ENCODE measurements around the gene PFKP. TPM values are rescaled to one million over a fixed set of nuclear protein-coding genes. Genes with fewer than 3 reads are reported as not detected.

PFKP gene
- total RNA-seq, 4 donors from 2014 or later, result 54.9 to 79.3 (median 65.5) TPM

- TF ChIP-seq POLR2A (IDR thresholded peaks at IDR 0.05), result no peak
- TF ChIP-seq CTCF (IDR thresholded peaks at IDR 0.05), result no peak
- 65 to 72% methylated on average over 17 of the region's 17 CpGs for WGBS, 2 donors
- intact Hi-C loops (cut with DNase I; ENCODE audit: low total_unique reads), result no loop called here
- no peak overlapping the region for H3K4me3 ChIP-seq (ENCODE audit: low read depth, poor library complexity, severe bottlenecking)
- no peak for DNase-seq (ENCODE audit: low spot score in 2 of 2)
Measured at GRCh38 chr10:3048119-3049019, 19.0 kb upstream of the PFKP start.

- no peak overlapping the region for H3K4me3 ChIP-seq (ENCODE audit: low read depth, poor library complexity, severe bottlenecking)
- TF ChIP-seq CTCF (IDR thresholded peaks at IDR 0.05) (no peak), POLR2A (IDR thresholded peaks at IDR 0.05) (no peak)
- DNase-seq (ENCODE audit: low spot score in 2 of 2), result no peak
- WGBS, 2 donors, result 63 to 68% methylated on average over 5 of the region's 5 CpGs
- intact Hi-C loops (cut with DNase I; ENCODE audit: low total_unique reads), result no loop called here
Measured at GRCh38 chr10:3051692-3052091, 15.7 kb upstream of the PFKP start.

GRCh38 chr10:3053155-3053554, 14.2 kb upstream of the PFKP start:
- no peak for TF ChIP-seq CTCF (IDR thresholded peaks at IDR 0.05)
- TF ChIP-seq POLR2A (IDR thresholded peaks at IDR 0.05), result no peak
- no peak for DNase-seq (ENCODE audit: low spot score in 2 of 2)
- 81 to 84% methylated on average over 2 of the region's 2 CpGs for WGBS, 2 donors
- H3K4me3 ChIP-seq (ENCODE audit: low read depth, poor library complexity, severe bottlenecking), result no peak overlapping the region
- intact Hi-C loops (cut with DNase I; ENCODE audit: low total_unique reads), result no loop called here

- 44% methylated on average over 6 of the region's 6 CpGs for WGBS, 2 donors
- TF ChIP-seq POLR2A (IDR thresholded peaks at IDR 0.05), result no peak
- no peak for TF ChIP-seq CTCF (IDR thresholded peaks at IDR 0.05)
- no peak for DNase-seq (ENCODE audit: low spot score in 2 of 2)
- intact Hi-C loops (cut with DNase I; ENCODE audit: low total_unique reads), result no loop called here
- H3K4me3 ChIP-seq (ENCODE audit: low read depth, poor library complexity, severe bottlenecking), result no peak overlapping the region
Measured at GRCh38 chr10:3054183-3054850, 13.0 kb upstream of the PFKP start.

- TF ChIP-seq POLR2A (IDR thresholded peaks at IDR 0.05) (no peak), CTCF (IDR thresholded peaks at IDR 0.05) (no peak)
- intact Hi-C loops (cut with DNase I; ENCODE audit: low total_unique reads), result no loop called here
- no peak overlapping the region for H3K4me3 ChIP-seq (ENCODE audit: low read depth, poor library complexity, severe bottlenecking)
- no peak for DNase-seq (ENCODE audit: low spot score in 2 of 2)
- 57 to 73% methylated on average over 1 of the region's 1 CpG for WGBS, 2 donors
Measured at GRCh38 chr10:3054851-3055199, 12.5 kb upstream of the PFKP start.

Data from lower leg skin (tissue), 4 donors.